GM18861 (cell line): ENCODE results near the gene HOTAIR.

Experiments
- ATAC-seq: cut with Tn5 transposase; IDR thresholded peaks from one replicate; pipeline ENCODE4 v1.9.1; 2021; ENCODE audit not compliant: unreplicated experiment

The HOTAIR gene

GRCh38 chr12:53974084-53975063, at the start of gene HOTAIR:
TSS of gene HOTAIR (minus strand) at chr12:53974954.
- no peak for ATAC-seq

GRCh38 chr12:54024127-54024526, 49.4 kb upstream of the HOTAIR start:
- no peak for ATAC-seq

- no peak for ATAC-seq
These were observed 48.5 kb upstream of the HOTAIR start for GRCh38 chr12:54022960-54023884.

- no peak for ATAC-seq
These were observed 46.8 kb upstream of the HOTAIR start for GRCh38 chr12:54021432-54022013.

DNA sequence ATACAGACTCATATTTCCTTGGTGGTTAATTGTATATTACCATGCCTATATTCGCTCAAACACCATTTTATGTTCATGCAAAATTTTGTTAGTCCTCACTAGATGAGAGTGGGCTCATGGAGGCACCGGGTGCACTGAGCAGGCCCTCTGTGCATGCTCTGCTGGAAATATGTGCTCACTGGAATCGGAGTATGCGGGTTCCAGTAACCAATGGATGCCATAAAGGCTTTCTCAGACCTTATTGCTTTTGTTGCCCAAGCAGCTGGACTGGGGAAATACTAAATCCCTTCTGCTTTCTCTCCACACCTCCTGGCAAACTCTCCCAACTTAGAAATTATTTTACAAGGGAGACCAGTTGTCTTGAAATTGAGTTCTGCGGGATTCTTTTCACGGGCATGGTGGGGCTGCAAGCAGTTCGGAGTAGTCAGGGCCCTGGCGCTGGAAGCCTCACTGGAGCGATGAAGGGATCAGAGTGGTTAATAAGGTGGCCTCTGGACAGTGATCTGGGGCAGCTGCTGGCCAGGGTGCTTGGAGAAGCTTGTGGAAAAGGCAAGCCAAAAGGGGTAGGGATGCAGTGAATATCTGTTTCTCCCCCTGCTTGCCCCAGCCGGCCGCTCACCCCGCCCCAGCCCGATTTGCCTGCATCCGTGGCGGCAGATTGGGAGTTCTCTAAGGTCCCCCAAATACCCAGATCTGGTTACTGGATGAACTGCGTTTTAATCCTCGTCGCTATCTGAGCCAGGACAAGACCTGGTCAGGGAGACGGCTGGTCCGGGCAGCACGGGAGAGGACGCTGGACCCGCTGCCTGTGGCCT, 46.0 kb upstream of the HOTAIR start:
- no peak for ATAC-seq

DNA sequence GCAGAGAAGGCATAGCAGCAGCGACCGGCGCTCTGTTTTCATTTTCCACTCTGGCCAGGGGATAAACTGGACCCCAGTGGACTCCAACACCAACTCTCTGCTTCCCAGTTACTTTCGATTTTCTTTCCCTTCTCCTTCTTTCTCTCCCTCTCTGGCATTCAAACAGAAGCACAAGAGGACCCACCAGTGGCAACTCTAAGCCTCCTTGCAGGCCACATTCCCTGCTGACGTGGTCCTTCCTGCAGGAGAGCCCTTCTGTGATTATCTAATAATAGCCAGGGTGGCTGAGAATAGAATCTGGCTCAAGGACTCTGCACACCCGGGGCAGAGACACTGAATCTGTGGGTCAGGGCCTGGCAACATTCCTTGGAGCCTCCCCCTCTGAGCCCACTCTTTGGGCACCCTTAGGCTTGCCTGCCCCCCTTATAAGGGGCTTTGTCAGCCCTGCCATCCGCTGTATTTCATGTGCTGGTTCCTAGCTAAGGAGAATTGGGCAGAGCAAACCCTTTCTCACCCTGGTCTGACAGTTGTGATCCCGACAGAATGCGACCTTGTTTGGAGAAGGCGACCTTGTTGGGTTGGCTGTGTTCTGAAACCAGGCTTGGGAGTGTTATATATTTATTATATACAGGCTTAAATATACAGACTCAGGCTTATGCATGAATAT, 45.3 kb upstream of the HOTAIR start:
- no peak for ATAC-seq

DNA sequence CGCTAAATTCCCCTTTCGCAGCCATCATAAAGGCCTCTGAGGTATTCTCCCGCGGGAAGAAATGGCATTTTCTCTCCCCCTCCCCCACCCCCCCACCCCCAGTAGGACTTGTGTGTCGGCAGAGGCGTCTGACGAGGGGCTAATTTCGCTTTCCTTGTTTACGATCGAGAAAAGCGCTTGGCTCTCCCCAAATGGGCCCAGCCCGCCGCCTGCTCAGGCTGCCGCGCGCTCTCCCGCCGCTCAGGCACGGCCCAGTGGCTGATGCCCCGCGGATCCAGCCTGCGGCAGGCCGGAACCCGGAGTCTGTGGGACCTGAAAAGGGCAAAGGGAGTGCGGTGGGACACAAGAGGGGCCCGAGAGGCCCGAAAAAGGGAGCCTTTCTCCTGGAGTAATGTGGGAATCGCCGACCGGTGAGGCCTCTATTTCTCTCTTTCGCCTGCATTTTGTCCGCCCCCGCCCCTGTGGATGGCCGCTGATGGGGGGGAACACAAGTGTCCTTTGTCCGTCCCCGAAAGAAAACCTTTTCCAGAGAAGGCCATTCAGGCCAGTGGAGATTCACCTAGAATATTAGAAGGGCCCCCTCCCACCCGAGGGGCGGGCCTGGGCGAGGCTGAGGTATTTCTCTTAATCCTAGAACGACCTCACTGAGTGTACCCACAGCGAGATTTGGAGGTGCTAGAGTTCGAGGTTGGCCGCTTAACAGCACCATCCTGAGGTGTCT, 44.5 kb upstream of the HOTAIR start:
- ATAC-seq = no peak

DNA sequence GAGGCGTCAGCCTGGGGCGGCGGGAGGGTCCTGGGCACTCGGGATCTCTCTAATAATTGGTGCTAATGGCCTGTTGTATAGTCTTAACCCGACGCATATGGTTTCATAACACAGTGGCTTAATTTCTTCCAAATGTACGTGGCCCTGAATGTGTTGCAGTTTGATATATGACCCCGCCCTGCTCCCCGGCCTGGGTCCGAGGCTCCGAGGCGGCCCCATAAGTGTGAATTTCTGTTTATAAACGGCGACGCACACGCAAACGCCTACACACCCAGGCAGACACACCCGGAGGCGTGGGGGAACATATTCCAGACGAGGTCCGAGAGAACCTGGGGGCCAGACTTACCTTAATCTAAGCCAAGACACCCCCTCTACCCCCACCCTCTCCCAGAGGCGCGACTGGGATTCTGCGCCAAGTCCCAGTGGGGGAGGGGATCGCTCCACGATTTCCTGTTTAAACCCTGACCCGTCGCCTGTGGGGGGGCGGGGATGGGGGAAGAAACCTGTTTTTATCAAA, 43.8 kb upstream of the HOTAIR start:
- no peak for ATAC-seq

- peak; percentile 65 for ATAC-seq
These were observed 43.2 kb upstream of the HOTAIR start for GRCh38 chr12:54017878-54018467.

GRCh38 chr12:54017027-54017788, 42.5 kb upstream of the HOTAIR start:
- peak; percentile 15 for ATAC-seq

DNA sequence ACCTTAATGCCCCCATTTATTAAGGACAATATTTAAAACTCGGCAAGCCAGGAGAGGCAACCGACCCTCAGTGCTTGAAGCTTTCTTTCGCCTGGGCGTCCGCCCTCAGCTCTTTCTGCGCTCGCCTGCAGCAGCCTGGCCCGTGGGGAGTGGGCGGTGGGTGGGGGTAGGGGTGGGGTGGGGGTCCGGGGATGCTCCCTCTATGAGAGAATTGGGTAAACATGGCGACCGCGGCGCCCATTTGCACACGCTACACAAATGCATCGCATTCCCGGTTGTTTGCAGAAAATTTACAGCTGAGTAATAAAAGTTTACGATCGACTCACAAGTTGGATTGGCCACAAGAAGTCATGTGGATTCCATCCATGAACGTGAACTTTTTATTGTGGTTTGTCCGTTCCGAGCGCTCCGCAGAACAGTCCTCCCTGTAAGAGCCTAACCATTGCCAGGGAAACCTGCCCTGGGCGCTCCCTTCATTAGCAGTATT, 41.8 kb upstream of the HOTAIR start:
- ATAC-seq = no peak

GRCh38 chr12:54016051-54016450, 41.3 kb upstream of the HOTAIR start:
- ATAC-seq = no peak

- ATAC-seq = no peak
These were observed 40.5 kb upstream of the HOTAIR start for GRCh38 chr12:54015018-54015931.

GRCh38 chr12:54014377-54015017, 39.7 kb upstream of the HOTAIR start:
- no peak for ATAC-seq

GRCh38 chr12:54012631-54013409, 38.1 kb upstream of the HOTAIR start:
- no peak for ATAC-seq
